HG03571 (cell line): ENCODE results near the gene RWDD4.

Experiments used
- ATAC-seq: cut with Tn5 transposase; IDR thresholded peaks from one replicate; pipeline ENCODE4 v1.9.1; 2021; ENCODE audit not compliant: unreplicated experiment

Gene RWDD4

GRCh38 chr4:183659029-183659871 is at the start of gene RWDD4, which contains the start of gene TRAPPC11:
Gene RWDD4, minus strand, starts transcription at chr4:183659185. Its CDS starts 233 bp downstream, at chr4:183658952.
Gene TRAPPC11, plus strand, starts transcription at chr4:183659293. Its CDS starts 4,575 bp downstream, at chr4:183663868.
- ATAC-seq, result peak; percentile 99

- ATAC-seq, result no peak
Measured at GRCh38 chr4:183702492-183702891, 43.5 kb upstream of the RWDD4 start.

- ATAC-seq, result no peak
Measured at GRCh38 chr4:183700407-183700806, 41.4 kb upstream of the RWDD4 start.

- no peak for ATAC-seq
Measured at GRCh38 chr4:183698909-183699308, 39.9 kb upstream of the RWDD4 start.

GRCh38 chr4:183691897-183692296 is 32.9 kb upstream of the RWDD4 start:
- no peak for ATAC-seq

GRCh38 chr4:183691006-183691405 is 32.0 kb upstream of the RWDD4 start:
- ATAC-seq, result no peak

- ATAC-seq, result no peak
Measured at GRCh38 chr4:183688216-183688615, 29.2 kb upstream of the RWDD4 start.

GRCh38 chr4:183686461-183686860 is 27.5 kb upstream of the RWDD4 start:
- no peak for ATAC-seq

GRCh38 chr4:183681119-183681518 is 22.1 kb upstream of the RWDD4 start:
- no peak for ATAC-seq

- ATAC-seq, result no peak
Measured at GRCh38 chr4:183675625-183676024, 16.6 kb upstream of the RWDD4 start.

GRCh38 chr4:183674153-183674552 is 15.2 kb upstream of the RWDD4 start:
- no peak for ATAC-seq

GRCh38 chr4:183670960-183671555 is 12.1 kb upstream of the RWDD4 start:
- no peak for ATAC-seq

- ATAC-seq, result no peak
Measured at GRCh38 chr4:183670251-183670650, 11.3 kb upstream of the RWDD4 start.

GRCh38 chr4:183666088-183666487 is 7.1 kb upstream of the RWDD4 start:
- no peak for ATAC-seq

- ATAC-seq, result no peak
Measured at GRCh38 chr4:183659872-183660242, 872 bp upstream of the RWDD4 start.

GRCh38 chr4:183658362-183659028 is 490 bp downstream of the RWDD4 start:
- no peak for ATAC-seq

- no peak for ATAC-seq
Measured at GRCh38 chr4:183657564-183657963, 1.4 kb downstream of the RWDD4 start.

- ATAC-seq, result no peak
Measured at GRCh38 chr4:183645326-183645725, 13.7 kb downstream of the RWDD4 start.

- no peak for ATAC-seq
Measured at GRCh38 chr4:183639291-183639690, 19.7 kb downstream of the RWDD4 start.

GRCh38 chr4:183638436-183638835 is 20.5 kb downstream of the RWDD4 start:
- ATAC-seq, result no peak

- no peak for ATAC-seq
Measured at GRCh38 chr4:183637461-183637860, 21.5 kb downstream of the RWDD4 start.

- ATAC-seq, result no peak
Measured at GRCh38 chr4:183636923-183637322, 22.1 kb downstream of the RWDD4 start.
